ENCODE results near the gene WDR38.

DNA sequence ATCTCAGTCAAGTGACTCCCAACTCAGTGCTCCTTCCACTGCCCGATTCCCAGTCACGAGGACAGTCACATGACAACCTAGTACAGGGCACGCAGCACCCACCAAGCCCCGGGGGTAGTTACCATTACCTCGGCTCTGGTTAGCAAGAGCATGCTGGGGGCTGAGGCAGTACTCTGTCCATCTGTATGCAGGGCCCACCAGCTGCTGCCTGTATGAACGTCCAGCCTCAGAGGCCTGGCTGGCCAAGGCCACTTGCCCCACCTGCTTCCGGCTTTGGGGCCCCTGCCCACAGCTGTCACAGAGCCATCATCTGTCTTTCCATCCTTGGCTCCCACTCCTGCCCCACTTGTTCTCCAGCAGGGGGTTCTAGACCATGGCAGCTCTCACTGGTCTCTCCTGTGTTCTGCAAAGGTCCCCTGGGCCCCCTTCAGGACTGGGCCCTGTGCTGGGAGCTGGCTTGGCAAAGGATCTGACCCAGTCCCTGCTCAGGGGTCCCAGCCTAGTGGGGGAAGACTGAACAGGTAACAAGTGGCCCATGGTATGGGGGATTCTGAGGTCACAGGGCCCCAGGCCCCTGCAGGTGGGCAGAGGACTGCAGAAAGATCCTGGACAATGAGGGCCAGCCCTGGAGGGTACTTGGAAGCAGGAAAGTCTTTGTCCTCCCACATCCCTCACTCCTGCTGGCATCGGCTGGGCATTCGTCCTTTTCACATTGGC lies 5.2 kb downstream of the WDR38 start:
- TF ChIP-seq, protein P1, sequence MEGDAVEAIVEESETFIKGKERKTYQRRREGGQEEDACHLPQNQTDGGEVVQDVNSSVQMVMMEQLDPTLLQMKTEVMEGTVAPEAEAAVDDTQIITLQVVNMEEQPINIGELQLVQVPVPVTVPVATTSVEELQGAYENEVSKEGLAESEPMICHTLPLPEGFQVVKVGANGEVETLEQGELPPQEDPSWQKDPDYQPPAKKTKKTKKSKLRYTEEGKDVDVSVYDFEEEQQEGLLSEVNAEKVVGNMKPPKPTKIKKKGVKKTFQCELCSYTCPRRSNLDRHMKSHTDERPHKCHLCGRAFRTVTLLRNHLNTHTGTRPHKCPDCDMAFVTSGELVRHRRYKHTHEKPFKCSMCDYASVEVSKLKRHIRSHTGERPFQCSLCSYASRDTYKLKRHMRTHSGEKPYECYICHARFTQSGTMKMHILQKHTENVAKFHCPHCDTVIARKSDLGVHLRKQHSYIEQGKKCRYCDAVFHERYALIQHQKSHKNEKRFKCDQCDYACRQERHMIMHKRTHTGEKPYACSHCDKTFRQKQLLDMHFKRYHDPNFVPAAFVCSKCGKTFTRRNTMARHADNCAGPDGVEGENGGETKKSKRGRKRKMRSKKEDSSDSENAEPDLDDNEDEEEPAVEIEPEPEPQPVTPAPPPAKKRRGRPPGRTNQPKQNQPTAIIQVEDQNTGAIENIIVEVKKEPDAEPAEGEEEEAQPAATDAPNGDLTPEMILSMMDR (IDR thresholded peaks at IDR 0.05) = no peak
- TF ChIP-seq POLR2A (IDR thresholded peaks at IDR 0.05) = no peak

All from right lobe of liver (tissue), 4 donors.